Vagina (tissue), 2 donors: ENCODE results near the gene CD300LD.

Experiments used
- POLR2A ChIP-seq, 2 donors: fragments of 450-650 bp; IDR thresholded peaks; one replicate each; pipeline ENCODE4 v1.6.1; 2017; ENCODE audit warnings: antibody characterized with exemption in 2 of 2, mild to moderate bottlenecking in 2 of 2, moderate library complexity in 2 of 2
- POLR2AphosphoS5 ChIP-seq, 2 donors: sonication (generic); formaldehyde crosslinking; IDR thresholded peaks; one replicate each; pipeline ENCODE4 v1.9.0; 2017; ENCODE audit warnings: antibody characterized with exemption in 2 of 2, mild to moderate bottlenecking in 2 of 2, low read depth in 1 of 2; ENCODE audit not compliant: insufficient read depth in 1 of 2
- TF ChIP-seq, protein P1 (sequence below), 3 experiments: fragments of 450-650 bp in 2 of 3; fragments of 200-600 bp in 1 of 3; sonication (generic) in 1 of 3; IDR thresholded peaks; one replicate each; pipeline ENCODE4 v1.5.1; 2017 to 2019; ENCODE audit warnings: antibody characterized with exemption in 3 of 3, mild to moderate bottlenecking in 2 of 3, moderate library complexity in 2 of 3

DNA sequence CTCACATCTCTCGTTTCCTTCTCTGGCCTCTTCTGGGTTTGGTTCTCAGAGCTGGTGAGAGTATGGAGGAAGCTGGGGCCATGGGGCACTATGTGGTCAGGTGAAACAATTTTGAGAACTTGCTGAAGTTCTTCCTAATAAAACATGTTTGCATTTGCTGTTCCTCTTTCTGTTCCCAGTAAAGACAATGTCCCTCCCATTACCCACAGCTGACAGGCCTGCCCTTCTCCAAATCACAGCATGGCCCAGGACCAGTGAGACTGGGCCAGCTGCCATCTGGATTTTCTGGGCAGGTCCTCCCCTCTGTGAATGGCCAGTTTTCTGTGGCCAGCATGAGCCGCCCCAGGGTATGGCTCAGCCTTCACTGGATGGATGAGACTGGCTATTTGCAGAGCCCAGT lies 24.7 kb downstream of the CD300LD start, which contains the start of gene CD300H:
- TF ChIP-seq, protein P1, sequence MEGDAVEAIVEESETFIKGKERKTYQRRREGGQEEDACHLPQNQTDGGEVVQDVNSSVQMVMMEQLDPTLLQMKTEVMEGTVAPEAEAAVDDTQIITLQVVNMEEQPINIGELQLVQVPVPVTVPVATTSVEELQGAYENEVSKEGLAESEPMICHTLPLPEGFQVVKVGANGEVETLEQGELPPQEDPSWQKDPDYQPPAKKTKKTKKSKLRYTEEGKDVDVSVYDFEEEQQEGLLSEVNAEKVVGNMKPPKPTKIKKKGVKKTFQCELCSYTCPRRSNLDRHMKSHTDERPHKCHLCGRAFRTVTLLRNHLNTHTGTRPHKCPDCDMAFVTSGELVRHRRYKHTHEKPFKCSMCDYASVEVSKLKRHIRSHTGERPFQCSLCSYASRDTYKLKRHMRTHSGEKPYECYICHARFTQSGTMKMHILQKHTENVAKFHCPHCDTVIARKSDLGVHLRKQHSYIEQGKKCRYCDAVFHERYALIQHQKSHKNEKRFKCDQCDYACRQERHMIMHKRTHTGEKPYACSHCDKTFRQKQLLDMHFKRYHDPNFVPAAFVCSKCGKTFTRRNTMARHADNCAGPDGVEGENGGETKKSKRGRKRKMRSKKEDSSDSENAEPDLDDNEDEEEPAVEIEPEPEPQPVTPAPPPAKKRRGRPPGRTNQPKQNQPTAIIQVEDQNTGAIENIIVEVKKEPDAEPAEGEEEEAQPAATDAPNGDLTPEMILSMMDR (IDR thresholded peaks at IDR 0.05), result no peak
- TF ChIP-seq POLR2AphosphoS5 (IDR thresholded peaks at IDR 0.05; ENCODE audit: insufficient read depth in 1 of 2, low read depth in 1 of 2) (no peak), POLR2A (IDR thresholded peaks at IDR 0.05) (no peak)
